HG02623 (cell line): ENCODE measurements around the gene HMGXB3.
"Not testable (repeated sequence)": the region's sequence is repeated elsewhere in the genome, so short reads cannot be mapped to it uniquely, and the experiment has no call there.

Experiments used
- ATAC-seq: cut with Tn5 transposase; IDR thresholded peaks from one replicate; pipeline ENCODE4 v1.9.1; 2021; ENCODE audit warnings: moderate library complexity; ENCODE audit not compliant: unreplicated experiment

Gene HMGXB3

DNA sequence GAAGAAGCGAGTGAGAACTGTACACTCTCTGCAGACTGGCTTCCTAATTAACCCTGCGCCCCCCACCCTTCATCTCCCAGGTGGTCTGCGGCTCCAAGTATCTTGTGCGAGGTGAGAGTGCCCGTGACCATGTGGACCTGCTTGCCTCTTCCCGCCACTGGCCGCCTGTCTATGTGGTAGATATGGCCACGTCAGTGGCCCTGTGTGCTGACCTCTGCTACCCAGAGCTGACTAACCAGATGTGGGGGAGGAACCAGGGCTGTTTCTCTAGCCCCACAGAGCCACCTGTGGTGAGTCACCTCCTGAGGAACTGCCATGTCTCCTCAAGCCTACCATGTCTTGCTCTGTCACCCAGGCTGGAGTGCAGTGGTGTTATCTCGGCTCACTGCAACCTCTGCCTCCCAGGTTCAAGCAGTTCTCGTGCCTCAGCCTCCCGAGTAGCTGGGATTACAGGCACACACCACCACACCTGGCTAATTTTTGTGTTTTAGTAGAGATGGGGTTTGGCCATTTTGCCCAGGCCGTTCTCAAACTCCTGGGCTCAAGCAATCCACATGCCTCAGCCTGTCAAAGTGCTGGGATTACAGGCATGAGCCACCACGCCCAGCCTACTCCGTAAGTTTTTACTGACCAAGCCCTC is 49.8 kb downstream of the HMGXB3 start:
- ATAC-seq: not testable (repeated sequence)

DNA sequence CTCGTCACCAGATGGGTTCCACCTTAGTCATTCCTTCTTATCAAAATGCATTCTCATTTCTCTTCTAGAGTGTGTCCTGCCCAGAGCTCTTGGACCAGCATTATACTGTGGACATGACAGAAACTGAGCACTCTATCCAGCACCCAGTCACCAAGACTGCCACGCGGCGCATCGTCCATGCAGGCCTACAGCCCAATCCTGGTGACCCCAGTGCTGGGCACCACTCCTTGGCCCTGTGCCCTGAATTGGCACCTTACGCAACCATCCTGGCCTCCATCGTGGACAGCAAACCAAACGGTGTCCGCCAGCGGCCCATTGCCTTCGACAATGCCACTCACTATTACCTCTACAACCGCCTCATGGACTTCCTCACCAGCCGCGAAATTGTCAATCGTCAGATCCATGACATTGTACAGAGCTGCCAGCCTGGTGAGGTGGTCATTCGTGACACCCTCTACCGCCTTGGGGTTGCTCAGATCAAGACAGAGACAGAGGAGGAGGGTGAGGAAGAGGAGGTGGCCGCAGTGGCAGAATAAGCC is 51.2 kb downstream of the HMGXB3 start:
- ATAC-seq: no peak

DNA sequence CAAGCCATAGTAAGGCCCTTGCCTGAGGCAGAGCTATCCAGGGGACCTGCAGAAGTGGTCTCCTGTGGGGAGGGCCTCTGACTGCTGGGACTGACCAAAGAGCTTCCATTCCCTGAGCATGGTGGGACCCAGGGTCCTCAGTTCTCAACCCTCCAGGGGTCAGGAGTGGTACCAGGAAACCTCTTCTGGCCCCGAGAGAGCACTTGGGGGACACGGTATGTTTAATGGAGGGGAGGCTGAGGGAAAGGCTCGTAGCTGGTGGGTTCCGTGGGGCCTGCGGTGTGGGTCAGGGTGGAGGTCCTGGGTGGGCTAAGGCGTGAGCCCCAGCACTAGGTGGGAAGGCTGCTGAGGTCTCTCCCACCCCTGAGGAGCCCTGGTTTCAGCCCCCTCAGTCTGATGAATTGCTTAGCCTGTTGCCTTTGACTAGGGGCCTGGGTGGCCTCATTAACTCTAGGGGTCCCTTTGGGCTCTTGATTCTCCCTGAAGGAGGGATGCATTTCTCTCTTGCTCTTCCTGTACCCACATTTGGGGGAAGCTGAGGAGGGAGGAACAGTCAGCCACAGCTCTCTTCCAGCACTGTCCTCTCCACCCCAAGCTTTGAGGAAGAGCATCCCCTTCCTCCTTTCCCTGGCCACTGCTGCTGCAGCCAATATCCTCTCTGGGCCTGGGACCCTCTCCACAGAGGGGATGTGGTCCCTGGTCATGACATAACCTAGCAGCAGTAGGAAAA is 51.9 kb downstream of the HMGXB3 start:
- ATAC-seq: no peak

DNA sequence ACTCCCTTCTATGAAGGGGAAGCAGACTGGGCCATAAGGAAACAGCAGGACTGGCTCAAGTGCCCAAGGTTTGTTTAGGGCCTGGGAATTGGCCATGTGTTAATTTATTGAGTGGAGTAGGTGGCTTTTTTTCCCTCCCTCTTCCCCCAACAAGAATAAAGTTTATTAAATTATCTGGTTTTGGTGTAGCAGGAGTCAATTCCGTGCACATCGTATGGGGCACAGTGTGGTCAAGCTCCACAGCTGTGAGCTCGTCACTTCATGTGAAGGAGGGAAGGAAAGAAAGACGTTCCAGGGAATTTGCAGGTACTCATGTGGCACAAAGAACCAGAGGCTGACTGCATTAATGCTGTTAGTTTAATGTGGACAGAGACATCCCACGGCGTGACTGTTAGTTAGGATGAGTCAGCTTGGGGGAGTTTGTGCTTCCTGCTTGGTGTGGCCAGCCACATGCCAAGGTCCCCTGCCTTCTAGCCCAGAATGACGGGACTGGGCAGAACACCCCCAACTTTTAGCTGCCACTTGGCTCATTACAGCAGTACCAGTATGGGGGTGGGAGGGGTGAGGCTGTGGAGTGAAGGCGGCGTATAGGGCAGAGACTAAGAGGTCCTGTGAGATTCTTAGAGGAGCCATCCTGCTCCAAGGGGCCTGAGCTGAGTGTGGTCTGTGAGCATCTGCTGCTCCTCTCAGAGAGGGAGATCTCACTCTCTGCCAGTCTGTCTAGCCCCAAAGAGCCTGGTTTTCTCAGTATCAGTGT is 52.6 kb downstream of the HMGXB3 start:
- ATAC-seq: no peak

DNA sequence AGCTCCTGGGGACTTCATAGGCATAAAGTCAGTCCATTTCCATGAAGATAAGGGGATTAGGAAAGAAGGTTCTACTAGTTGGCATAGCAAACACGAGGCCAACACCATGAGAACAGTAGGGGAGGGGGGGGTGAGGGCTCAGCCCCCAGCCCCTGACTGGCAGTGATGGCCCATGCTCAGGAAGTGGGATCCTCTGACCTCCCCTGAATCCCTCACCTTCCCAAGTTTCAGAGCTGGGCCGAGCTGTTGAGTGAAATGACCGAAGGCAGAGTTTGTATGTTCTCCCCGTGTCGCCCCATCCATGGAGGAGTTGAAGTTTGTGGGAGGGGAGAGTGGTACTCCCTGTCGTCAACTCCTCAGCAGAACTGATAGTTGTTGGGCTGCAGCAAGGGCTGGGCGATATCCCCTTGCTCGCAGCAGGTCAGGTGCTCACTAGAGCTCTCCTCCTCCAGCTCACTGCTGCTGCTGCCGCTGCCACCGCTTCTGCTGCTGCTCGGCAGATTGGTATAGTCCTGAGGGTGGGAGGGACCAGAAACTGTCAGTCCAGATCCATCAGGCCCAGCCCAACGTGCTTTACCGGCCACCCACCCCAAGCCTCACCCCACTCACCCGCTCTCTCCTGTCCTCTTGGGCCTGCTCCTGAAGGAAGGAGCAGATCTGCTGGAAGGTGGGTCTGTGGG is 53.3 kb downstream of the HMGXB3 start:
- no peak for ATAC-seq

DNA sequence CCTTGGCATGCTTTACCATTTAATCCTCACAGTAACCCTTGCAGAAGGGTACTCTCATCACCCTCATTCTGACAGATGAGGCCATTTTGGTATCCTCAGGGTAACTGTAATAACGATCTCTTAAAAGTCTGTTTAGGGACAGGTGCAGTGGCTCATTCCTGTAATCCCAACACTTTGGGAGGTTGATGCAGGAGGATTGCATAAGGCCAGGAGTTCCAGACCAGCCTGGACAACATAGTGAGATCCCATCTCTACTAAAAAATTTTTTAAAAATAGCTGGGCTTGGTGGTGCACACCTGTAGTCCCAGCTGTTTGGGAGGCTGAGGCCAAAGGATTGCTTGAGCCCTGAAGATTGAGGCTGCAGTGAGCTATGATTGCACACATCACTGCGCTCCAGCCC is 54.0 kb downstream of the HMGXB3 start:
- no peak for ATAC-seq

DNA sequence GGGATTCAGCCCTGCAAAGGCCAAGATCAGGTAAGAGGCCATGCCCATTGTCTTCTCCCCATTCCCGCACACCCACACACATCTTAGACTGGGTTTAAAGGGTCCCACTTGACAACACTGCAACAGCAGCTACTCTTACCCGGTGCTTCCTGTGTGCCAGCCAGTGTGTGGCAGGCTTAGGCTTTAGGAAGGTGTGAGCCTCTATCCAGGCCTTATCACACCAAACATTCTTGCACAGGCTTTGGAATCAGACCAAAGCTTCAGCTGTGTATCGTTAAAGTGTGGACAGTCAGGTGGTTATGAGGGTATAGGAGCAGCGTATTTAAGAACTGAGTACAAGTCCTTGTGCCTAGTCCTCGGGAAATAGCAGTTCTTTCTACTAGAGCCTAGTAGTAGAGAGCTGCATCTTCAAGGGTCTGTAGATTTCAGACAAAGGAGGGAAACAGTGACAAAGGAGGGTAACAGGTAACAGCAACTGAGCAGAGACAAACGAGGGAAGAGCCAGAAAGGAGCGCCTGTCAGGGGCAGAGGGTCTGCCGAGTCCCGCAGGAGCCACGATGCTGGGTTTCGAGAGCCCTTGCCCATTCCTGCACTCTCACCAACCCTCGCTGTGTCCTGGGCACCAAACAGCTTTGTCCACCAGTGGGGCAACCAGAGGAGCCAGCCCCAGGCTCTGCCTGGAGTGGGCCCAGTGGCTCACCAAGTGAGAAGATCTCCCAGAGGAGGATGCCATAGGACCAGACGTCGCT is 55.0 kb downstream of the HMGXB3 start:
- ATAC-seq: no peak

DNA sequence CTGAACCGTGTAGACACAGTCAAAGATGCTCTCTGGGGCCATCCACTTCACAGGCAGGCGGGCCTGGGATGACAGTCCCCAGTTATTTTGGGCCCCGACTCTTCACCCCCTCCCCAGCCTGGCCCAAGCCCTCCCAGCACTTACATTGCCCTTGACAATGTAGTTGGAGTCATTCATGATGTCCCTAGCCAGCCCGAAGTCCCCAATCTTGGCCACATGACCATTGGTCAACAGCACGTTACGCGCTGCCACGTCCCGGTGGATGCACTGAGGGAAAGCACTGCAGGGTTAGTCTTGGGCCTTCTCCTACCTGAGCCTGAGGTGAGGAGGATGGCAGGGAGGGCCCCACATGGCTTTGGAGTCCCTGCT is 55.5 kb downstream of the HMGXB3 start:
- ATAC-seq: no peak

DNA sequence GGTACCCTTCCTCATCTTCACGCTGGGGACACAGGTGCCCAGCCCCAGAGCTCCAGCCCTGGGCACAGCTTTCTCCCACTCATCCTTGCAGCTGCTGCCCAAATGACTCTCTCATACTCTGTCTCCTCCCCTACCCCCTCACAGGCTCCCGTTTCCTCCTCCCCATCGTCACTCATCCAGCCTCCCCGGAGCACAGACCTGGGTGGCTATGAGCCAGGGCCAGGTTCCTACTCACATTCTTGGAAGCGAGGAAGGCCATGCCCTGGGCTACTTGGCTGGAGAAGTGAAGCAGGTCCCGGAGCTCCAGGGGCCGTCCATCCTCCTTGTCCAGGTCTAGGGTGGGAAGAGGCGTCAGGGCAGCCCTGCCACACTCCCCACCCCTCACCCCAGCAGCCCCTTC is 56.5 kb downstream of the HMGXB3 start:
- ATAC-seq: no peak

DNA sequence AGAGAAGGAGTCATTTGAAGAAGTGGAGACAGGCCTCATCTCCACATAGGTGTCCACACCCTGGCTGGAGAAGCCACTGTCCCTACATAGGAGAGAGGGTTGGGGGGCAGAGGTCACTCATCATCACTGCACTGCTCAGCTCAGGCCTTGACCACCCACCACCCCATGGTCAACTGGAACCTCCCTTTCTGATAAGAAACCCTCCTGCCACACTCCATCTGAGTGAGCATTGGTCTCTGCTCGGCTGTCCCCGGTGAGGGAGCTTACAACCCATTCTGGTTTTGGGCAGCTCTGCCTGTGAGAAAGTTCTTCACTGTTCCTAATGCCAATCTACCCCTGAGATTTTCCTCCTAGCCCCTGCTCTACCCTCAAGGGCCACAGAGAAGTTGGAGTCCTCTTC is 57.0 kb downstream of the HMGXB3 start:
- ATAC-seq: no peak

DNA sequence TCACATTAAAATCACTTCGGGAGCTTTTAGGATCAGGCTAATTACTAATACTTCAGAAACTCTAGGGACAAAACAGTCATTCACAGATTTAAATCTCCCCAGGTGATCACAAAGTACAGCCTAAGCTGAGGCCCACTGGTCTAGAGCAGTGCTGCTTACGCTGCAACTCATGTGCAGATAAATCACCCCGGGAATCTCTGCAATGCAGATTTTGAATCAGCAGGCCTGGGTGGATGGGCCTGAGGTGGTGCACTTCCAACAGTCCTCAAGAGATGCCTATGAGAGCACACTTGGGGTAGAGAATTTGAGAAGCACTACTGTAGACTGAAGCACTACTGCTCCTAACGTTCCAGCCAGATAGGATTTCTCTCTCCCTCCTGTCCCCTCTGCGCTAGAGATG is 57.5 kb downstream of the HMGXB3 start:
- ATAC-seq: no peak

DNA sequence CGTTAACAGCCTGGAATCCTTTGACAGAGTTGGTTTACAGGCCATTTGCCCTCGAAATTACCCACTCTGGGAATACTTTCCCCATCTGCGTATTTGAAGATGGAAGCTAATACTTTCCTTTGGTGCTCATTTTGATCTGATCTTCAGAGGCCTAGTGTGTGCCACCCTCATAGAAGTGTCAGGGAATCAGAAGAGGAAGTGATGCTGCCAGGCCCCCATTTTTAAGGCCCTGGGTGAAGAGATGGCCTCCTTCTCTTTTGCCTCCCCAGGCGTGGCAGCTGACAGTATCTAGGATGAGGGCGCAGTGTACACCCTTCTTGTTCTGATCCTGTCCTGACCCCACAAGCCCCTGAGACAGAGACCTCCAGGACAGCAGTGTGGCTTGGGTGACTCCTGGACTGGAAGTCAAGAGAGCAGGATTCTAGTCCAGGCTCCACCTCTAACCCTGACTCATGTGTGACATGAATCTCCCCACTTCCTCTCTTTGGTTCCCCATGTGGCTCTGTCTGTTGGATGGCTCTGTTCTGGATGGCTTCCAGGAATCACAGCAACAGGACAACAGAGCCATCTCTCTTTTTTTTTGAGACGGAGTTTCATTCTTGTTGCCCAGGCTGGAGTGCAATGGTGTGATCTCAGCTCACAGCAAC is 58.1 kb downstream of the HMGXB3 start:
- ATAC-seq: no peak

DNA sequence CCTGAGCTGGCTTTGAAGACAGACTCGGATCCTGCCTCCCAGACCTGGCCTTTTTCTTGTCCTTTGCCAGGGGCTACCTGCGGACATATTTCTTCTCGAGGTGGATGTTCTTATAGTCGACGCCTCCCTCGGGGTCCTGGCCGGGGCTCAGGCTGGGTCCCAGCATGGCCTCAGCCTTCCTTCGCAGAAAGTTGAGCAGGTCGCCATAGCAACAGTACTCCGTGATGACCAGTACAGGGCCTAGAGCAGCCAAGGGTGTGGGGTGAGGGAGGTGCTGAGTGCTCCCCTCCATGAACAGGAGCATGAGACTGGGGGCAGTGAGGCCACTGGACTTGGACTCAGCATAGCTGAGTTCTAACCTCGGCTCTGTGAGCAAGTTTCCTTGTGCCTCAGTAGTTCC is 59.1 kb downstream of the HMGXB3 start:
- ATAC-seq: no peak

DNA sequence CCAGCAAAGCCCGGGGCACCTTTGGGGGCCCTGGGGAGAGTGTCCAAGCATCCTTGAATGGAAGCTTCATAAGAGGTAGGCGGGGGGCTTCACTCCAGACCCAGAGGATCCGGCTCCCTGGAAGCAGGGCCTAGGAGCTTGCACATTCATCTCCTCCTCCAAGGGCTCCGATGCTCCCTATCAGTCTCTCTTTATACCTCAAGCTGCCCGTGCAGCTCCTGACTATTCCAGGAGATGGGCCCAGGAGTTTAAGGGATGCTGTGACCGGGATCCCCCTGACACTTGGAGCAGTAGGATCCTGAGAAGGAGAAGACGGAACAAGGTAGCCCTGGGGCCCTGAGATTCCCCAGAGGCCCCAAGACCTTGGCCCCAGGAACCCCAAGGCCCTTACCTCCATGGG is 59.9 kb downstream of the HMGXB3 start:
- ATAC-seq: no peak

DNA sequence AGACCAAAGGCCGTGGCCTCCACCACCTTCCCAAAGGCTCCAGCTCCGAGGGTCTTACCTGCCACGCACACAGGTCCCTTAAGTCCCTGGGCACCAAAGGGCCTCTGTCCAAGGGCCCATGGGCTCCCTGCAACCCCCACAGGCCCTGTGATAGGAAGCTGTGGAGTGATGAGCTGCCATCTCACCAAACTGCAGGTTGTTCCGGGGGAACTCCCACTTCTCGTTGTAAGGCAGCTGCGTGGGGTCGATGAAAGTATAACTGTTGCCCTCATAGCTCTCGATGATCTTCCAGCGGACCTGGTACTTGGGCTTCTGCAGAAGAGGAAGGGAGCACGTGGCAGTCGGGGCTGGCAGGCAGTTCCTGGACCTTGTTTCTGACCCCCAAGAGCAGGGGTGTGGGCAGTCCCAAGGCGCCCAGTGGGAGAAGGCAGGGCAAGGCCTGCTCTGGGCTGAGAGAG is 61.0 kb downstream of the HMGXB3 start:
- no peak for ATAC-seq

DNA sequence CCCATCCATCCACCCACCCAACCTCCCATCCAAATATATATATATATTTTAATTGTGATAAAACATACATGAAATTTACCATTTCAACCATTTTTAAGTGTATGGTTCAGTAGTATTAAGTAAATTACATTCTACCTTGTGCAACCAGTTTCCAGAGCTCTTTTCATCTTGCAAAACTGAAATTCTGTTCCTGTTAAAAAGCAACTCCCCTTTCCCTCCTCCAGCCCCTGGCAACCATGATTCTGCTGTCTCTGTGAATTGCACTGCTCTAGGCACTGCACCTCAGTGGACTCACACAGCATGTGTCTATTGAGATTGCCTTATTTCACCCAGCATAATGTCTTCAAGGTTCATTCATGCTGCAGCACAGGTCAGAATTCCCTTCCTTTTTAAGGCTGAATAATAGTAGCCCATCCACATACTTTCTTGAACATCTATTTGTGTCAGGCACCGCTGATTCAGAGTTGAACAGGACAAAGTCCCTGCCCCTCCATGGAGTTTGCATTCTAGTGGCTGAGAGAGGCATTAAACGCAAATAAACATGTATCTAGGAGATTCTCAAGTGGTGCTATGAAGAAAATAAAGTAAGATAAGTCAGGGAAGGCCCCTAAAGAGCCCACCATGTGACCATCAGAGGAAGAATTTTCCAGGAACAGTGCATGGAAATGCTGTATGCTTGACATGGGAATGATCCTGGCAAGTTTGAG is 61.8 kb downstream of the HMGXB3 start:
- ATAC-seq: no peak

DNA sequence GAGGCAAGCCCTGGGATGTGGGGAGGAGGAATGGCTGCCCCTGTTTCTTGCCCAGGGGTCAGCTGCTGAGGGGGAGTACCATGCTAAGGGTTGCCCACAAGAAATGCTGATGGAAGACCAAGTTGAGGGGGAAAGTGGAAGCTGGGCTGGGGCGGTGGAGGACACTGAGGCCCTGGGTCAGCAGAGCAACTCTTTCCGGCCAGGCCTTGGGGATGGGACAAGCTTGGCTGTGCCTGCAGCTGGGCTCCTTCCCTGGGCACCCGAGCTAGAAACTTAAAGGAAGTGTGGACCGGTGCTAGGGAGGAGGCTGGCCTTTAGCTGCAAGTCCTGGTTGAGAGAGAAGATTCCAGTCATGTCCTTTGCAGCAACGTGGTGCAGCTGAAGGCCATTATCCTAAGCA is 63.1 kb downstream of the HMGXB3 start:
- ATAC-seq: no peak

DNA sequence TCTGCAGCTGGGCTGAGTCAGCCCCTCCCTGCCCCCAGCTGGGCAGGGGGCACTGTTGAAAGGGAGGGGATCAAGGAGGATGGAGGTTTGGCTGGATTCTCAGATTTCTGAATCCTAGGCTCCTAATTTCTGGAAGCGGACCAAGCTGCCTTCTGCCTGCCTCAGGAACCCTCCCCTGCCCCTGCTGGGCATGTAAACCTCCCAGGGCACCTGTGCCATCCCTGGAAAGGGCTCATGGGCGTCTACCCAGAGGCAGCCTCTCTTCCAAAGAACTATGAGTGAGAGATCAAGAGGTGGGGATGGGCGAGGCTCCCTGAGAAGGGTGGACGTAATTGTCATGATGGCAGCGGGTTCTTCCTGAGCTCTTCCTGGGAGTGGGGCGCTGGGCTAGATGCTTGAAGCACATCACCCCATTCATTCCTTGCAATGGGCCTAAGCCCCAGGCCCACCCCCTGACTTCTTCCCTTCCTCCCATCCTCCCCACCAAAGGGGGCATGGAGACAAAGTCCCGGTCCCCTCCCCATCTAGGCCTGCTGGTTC is 64.2 kb downstream of the HMGXB3 start:
- no peak for ATAC-seq

DNA sequence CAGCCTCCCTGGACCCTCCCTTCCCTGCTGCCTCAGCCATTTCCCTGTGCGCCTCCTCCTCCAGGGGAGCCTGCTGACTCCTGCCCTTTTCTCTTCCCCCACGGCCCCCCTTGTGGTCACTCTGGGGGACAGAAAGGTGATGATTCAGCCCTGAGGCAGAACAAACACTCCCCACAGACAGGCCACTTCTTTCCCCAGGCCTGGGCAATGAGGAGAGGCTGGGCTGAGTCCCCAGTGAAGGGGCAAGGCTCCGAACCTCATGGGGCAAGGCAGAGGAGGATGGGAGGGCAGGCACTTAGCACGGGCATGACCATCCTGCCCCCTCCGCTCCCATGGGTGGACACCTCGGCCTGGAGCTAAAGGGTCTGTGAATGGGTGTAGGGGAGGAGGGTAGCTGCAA is 64.8 kb downstream of the HMGXB3 start:
- ATAC-seq: no peak
